MM.1S (cell line): ENCODE data around the gene GRIN1.

ENCODE experiments used
- CTCF ChIP-seq: fragments of 300-600 bp; sonication (generic); IDR thresholded peaks from 2 replicates; pipeline ENCODE4 v1.5.1; 2016; ENCODE audit warnings: antibody characterized with exemption, low read length, mixed read lengths
- EZH2 ChIP-seq: fragments of 300-600 bp; sonication (generic); optimal IDR thresholded peaks from 2 replicates; pipeline ENCODE3; 2017; ENCODE audit warnings: low read depth, mild to moderate bottlenecking, antibody characterized with exemption, low read length, mixed read lengths
- EZH2phosphoT487 ChIP-seq: fragments of 300-600 bp; sonication (generic); IDR thresholded peaks from 2 replicates; pipeline ENCODE4 v1.6.1; 2018; ENCODE audit warnings: antibody characterized with exemption, low read length

- TF ChIP-seq CTCF (no peak), EZH2 (no peak), EZH2phosphoT487 (no peak)
Measured at GRCh38 chr9:137192859-137193258, 53.9 kb downstream of the GRIN1 start.
